Measurements from ENCODE around the gene FANCM.

Gene FANCM, protein sequence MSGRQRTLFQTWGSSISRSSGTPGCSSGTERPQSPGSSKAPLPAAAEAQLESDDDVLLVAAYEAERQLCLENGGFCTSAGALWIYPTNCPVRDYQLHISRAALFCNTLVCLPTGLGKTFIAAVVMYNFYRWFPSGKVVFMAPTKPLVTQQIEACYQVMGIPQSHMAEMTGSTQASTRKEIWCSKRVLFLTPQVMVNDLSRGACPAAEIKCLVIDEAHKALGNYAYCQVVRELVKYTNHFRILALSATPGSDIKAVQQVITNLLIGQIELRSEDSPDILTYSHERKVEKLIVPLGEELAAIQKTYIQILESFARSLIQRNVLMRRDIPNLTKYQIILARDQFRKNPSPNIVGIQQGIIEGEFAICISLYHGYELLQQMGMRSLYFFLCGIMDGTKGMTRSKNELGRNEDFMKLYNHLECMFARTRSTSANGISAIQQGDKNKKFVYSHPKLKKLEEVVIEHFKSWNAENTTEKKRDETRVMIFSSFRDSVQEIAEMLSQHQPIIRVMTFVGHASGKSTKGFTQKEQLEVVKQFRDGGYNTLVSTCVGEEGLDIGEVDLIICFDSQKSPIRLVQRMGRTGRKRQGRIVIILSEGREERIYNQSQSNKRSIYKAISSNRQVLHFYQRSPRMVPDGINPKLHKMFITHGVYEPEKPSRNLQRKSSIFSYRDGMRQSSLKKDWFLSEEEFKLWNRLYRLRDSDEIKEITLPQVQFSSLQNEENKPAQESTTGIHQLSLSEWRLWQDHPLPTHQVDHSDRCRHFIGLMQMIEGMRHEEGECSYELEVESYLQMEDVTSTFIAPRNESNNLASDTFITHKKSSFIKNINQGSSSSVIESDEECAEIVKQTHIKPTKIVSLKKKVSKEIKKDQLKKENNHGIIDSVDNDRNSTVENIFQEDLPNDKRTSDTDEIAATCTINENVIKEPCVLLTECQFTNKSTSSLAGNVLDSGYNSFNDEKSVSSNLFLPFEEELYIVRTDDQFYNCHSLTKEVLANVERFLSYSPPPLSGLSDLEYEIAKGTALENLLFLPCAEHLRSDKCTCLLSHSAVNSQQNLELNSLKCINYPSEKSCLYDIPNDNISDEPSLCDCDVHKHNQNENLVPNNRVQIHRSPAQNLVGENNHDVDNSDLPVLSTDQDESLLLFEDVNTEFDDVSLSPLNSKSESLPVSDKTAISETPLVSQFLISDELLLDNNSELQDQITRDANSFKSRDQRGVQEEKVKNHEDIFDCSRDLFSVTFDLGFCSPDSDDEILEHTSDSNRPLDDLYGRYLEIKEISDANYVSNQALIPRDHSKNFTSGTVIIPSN (N-terminal part only)

DNA sequence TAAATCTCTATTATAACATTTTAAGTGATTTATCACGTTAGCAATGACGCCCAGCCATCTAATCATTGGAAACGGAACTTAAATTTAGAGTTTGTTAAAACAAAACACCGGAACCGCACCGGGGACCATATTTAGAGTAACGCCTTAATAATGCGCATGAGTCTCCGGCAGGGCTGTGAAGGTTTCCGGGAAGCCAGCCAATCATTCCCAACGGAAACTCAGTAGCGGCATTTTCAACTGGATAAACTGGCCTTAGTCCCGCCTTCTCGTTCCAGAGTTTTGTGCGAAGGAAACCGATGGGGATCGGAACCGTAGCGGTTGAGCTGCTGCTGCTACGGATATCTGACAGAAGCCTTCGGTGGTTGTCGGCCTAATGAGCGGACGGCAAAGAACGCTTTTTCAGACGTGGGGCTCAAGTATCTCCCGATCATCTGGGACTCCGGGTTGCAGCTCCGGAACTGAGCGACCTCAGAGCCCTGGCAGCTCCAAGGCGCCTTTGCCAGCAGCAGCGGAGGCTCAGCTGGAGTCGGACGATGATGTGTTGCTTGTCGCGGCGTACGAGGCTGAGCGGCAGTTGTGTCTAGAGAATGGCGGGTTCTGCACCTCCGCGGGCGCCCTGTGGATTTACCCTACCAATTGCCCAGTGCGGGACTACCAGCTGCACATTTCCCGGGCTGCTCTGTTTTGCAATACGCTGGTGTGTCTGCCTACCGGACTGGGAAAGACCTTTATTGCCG, at the start of gene FANCM:
Gene FANCM (plus strand): TSS at position 272 of the 737 bp plus-strand sequence. CDS start 102 bp downstream, at position 374.
- peak; percentile 68 for DNase-seq (ENCODE audit: low read depth)

- DNase-seq (ENCODE audit: low read depth): no peak
These were observed 45.9 kb upstream of the FANCM start for GRCh38 chr14:45089813-45090212.

DNA sequence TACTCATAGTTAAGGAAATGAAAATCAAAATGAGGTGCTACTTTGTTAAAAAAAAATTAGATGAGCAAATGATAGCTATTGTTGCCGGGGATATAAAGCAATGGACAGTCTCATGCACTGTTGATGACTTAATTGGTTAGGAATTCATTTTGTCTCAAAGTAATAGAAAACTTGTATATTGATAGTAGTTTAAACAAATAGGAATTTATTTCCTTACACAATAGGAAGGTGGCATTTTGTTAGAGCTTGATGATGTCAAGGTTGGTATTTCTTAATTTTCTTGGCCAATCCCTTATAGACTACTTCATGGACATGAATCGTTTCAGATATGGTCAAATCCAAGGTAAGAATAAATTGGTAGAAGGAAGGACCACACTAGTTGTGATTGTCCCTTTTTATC, 44.0 kb upstream of the FANCM start:
- no peak for DNase-seq (ENCODE audit: low read depth)

DNA sequence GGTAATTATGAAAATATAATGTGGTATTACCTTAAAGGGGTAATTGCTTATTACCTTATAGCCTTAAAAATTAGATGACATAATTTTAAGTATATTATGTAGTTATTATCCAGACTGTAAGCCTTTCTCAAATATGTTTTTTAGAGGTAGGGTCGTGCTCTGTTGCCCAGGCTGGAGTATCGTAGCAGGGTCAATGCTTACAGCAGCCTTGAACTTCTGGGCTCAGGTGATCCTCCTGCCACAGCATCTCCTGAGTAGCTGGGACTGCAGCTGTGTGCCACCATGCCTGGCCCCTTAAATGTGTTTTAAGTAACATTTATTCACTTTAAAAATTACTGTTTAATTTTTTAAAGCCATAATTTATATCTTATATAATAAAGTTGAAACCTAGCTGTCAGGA, 41.5 kb upstream of the FANCM start:
- no peak for DNase-seq (ENCODE audit: low read depth)

- no peak for DNase-seq (ENCODE audit: low read depth)
These were observed 40.6 kb upstream of the FANCM start for GRCh38 chr14:45095143-45095542.

- DNase-seq (ENCODE audit: low read depth): no peak
These were observed 39.5 kb upstream of the FANCM start for GRCh38 chr14:45096218-45096617.

- DNase-seq (ENCODE audit: low read depth): no peak
These were observed 31.9 kb upstream of the FANCM start for GRCh38 chr14:45103806-45104205.

GRCh38 chr14:45104561-45104960, 31.2 kb upstream of the FANCM start:
- DNase-seq (ENCODE audit: low read depth): no peak

GRCh38 chr14:45112896-45113781, 22.6 kb upstream of the FANCM start:
- no peak for DNase-seq (ENCODE audit: low read depth)

DNA sequence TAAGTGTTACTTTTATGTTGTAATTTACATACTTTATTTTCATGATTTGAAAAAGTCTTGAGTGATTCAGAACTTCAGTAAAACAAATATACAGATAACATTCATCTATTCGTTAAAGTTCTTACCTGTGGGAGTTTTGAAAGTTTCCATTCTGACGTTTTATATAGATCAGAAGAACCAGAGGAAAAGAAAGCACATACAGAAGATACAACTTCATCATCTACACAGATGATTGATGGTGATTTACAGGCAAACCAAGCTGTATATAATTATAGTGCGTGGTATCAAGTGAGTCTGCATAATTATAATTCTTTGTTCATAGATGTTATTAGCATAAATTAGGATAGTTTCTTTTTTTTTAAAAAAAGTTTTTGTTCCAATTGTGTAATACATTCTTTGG, 21.4 kb upstream of the FANCM start:
- no peak for DNase-seq (ENCODE audit: low read depth)

DNA sequence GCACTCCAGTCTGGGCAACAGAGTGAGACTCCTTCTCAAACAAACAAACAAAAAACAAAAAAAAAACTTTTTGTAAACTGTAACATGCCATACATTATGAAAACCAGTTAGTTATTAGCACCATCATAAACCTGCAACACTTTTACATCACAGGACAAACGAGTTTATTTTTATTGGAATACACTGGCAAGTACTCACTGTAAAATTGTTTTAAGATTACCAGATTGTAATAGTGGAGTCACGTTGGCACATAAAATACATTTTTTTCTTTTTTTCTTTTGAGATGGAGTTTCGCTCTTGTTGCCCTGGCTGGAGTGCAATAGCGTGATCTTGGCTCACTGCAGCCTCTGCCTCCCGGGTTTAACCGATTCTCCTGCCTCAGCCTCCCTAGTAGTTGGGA, 17.1 kb upstream of the FANCM start:
- DNase-seq (ENCODE audit: low read depth): no peak

DNA sequence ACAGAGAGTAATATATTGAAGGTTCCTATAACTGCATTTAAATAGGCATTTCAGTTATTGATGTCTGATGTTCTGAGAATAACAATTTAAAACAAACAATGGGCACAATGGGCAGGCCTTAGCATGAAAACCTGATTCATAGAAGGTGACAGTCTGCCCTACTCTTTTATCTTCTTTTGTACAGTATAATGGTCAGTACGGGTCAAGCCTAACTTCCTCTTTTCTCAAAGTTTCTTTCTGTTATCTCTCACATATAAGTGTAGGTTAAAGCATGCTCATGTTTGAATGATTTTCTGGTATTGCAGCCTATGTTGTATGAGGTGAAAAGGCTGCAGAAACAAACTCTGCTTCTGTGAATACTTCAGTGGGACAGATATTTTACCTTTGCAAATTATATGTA, 15.6 kb upstream of the FANCM start:
- DNase-seq (ENCODE audit: low read depth): no peak

DNA sequence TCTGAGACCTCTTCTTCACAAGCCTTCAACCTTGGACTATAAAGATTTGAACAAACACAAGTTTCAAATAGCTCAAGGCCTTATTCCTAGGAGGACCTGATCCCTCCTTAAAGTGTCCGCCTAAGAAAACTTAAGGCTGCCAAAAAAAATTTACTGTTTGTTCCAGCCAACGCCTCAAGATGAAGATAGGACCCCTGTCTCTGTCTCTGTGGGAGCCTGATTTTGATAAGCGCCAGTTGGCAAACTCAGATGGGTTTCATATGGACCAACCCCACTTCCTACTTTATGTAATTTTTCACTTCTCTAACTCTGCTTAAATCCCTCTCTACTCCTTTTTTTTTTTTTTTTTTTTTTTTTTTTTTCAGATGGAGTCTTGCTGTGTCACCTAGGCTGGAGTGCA, 12.5 kb upstream of the FANCM start:
- DNase-seq (ENCODE audit: low read depth): no peak

DNA sequence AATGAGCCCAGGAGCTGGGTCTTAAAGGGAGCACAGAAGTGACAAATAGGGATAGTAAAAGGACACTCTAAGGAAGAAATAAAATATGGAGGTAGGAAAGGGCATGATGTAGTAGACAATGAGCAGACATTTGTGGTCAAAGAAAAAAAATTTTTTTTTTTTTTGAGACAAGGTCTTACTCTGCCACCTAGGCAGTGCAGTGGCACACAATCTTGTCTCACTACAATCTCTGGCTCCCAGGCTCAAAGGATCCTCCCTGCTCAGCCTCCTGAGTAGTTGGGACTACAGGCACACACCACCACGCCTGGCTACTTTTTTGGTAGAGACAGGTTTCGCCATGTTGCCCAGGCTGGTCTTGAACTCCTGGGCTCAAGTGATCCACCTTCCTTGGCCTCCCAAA, 10.0 kb upstream of the FANCM start:
- DNase-seq (ENCODE audit: low read depth): no peak

DNA sequence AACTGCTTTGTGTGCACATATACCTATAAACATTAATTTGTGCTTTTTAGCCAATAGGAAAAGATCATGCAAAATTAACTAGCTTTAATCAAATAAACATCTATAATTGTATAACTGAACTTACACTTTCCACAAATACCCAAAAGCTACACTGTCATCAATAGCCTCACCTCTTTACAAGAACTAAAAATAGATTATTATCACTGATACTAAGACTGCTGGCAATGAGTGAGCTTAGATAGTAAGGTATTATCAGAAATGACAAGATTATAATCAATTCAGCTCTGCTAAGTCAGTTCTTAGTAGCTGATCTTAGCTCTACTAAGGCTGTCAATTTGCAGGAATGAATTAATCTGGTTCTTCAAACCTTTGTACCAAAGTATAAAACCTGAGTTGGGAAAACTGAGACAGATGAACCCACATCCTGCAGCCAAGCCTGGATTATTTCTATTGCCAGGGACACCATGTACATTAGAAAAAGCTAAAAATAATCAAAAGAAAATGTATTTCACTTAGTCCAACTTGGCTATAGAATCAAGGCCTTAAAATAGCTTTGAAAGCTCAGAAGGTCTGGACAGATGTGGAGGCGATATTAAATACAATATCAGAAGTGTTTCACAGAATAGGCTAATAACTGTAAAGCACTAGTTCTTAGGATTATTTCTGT, 6.6 kb upstream of the FANCM start:
- no peak for DNase-seq (ENCODE audit: low read depth)

DNA sequence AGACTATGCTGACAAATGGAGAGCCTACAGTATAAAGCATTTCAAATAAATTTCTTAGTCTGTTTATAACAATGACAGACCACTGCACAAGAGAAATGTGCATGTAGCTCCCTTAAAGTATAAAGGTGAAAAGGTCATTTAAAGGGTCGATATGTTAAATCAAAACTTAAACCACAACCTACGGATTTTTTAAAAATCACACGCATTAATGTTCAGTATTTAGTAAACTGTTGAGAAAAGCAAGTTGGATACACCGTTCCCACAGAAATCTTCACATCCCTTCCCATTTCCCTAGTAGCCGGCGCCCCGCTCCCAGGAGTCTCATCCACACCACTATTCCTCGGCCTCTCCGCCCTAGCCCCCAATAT, 2.1 kb upstream of the FANCM start:
- no peak for DNase-seq (ENCODE audit: low read depth)

DNA sequence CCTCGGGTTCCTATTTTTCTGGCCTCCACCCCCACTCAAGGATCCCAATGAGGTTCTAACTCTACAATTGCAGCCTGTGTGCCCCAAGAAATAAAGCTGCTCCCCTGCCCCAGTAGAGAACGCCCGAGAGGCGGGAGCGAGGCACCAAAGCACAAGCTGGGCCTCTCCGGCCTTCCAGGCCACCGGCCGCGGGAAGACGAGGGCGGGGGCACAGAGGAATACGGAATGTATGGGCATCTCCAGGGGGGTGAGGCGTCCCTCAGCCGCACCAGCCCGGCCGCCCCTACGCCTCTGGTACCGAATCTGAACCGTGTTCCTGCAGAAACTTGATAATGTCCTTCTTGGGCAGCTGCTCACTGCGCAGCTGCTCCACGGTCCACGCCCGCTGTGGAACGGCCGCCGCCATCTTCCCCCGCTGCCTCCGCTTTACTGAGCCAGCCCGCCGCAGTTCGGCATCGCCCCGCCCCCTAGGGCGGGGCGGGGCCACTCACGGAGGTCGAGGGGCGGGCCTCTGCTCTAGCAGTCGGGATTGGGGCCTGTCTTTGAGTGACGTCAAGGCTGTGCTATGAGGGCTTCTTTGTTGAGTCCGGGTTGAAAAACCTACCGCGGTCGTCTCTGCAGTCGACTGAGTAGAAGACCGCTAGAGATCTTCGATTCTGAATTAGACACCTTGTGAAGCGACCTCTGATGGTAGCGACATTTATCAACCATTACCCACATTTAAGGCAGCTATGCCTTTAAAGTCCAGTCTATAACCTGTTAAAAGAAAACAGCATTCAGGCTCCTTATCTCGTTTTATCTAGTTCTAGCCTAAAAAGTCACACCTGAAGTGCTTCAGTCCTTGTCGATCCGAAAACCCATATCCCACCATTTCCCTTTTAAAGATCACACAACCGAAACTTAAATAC, 1.4 kb upstream of the FANCM start, which contains the start of gene FKBP3:
Gene FKBP3 (minus strand): TSS at position 431 of the 908 bp plus-strand sequence. CDS start 25 bp downstream, at position 406.
- DNase-seq (ENCODE audit: low read depth): peak; percentile 85

- DNase-seq (ENCODE audit: low read depth): no peak
These were observed 574 bp upstream of the FANCM start for GRCh38 chr14:45135156-45135555.

DNA sequence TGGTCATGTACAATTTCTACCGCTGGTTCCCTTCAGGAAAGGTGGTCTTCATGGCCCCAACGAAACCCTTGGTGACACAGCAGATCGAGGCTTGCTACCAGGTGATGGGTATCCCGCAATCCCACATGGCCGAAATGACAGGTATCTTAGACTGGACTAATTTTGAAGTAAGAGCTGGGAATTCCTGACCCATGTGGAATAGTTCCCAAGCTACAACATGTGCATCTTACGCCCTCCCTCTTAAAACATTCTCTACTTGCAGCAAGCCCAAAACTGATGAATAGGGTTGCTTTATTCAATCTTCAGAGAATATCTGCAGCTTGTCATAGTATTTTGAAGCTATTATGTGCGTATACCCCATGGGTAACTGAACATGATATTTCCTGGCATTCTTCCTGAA, 669 bp downstream of the FANCM start:
- DNase-seq (ENCODE audit: low read depth): no peak
